ENCODE results near the gene SMARCAL1.

Gene SMARCAL1

DNA sequence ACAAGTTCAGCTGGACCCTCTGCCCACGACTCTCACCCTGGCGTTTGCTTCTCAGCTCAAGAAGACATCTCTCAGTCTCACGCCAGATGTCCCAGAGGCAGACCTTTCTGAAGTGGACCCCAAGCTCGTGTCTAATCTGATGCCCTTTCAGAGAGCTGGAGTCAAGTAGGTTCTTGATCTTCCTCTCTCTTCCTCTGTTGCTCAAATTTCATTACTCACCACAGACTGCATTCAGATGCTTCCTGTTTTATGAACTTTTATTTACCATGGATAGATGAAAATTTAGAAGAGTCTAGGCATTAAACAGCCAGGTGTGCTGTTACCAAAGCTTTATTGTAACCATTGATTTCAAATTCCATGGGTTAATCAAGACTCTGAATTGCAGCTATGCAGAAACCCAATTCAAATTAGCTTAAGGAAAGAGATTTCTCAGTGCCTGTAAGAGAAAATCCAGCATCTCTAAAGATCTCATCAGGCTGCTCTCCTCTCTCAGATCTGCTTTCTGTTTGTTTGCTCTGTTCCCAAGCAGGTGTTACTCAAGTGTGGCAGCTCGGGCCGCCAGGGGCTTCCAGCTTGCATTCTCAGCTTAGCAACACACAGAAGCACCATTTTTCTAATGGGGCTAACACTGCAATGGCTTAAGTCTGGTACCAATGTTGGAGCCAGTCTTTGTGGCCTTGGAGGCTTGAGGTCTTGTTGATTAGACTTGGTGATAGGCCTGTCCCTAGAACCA lies 16.5 kb downstream of the SMARCAL1 start:
- DNase-seq (ENCODE audit: low spot score), result no peak

DNA sequence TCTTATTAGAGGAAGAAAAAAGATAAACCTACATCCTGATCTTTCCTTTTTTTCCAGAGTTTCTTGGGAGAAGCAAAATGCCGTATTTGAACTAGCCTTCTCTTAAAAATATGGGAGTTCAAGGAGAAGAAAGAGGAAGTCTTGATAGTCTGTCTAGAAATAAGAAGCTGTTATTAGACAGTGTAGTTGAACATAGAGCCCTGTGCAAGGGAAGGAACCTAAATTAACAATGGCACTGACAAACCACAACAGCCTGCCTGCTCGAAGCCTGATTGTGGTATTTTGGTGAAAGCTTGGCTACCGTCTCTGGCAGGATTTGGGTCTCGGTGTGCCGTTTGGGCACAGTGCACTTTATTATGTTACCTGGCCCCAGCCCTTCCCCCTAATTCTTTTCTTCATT lies 17.1 kb downstream of the SMARCAL1 start:
- no peak for DNase-seq (ENCODE audit: low spot score)

DNA sequence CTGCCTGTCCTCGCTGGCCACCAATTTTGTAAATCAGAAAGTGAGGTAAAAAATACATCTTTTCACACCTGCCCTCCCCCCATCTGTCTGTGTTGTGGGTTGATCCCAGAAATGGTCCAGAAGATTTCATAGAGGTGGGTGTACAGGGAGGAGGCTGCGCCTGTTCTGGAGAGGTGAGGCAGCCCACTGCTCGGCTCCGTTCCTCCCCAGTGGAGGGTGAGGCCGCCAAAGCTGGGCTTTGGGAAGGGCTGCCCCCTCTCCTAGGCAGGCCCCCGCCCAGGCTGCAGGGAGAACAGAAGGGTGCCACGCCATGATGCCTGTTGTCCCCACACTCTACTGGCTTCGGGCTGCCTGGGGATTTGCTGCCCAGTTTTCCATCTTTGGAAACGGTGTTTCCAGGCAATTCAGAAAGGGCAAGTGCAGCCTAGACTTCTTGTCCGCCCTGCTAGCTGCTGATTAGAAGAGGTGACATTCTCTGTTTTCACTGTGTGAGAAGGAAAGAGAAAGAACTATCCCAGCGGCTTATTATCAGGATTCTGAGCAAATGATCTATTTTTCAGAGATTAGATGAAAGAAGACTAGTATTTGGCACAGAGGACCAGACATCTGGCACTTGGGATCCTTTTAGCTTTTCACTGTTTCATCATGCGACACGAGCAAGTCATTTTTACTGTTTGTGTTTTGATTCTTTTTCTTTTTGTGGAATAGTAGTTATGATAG lies 18.7 kb downstream of the SMARCAL1 start:
- DNase-seq (ENCODE audit: low spot score), result no peak

DNA sequence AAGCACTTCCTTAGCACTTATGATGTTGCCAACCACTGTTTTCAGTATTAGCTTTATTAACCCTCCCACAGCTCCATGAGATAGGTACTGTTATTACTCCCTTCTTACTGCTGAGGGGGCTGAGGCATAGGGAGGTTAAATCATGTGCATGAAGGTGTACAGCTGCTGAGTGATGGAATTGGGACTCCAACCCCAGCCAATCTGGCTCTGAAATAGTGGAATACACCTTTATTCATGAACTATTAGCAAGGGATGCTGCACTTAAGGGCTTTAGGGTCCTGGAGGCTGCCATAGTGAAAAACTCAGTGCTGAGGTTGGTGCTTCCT lies 19.2 kb downstream of the SMARCAL1 start:
- no peak for DNase-seq (ENCODE audit: low spot score)

DNA sequence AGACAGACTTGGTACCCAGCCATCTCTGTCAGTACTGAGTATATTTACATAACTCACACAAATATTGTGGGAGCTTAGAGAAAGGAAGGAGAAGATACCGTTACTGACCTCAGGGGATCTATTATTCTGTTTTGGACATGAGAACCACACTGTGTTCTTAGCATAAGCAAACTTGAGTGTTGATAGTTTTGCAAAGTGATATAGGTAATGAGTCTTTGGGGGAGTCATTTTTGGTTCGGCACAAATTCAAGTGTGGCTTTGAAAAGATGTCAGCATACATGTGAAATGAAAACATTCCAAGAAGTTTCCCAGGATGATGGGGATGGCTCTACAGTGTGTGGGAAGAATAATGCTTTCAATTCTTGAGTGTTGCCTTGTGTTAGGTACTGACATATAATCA lies 24.1 kb downstream of the SMARCAL1 start:
- DNase-seq (ENCODE audit: low spot score), result no peak

DNA sequence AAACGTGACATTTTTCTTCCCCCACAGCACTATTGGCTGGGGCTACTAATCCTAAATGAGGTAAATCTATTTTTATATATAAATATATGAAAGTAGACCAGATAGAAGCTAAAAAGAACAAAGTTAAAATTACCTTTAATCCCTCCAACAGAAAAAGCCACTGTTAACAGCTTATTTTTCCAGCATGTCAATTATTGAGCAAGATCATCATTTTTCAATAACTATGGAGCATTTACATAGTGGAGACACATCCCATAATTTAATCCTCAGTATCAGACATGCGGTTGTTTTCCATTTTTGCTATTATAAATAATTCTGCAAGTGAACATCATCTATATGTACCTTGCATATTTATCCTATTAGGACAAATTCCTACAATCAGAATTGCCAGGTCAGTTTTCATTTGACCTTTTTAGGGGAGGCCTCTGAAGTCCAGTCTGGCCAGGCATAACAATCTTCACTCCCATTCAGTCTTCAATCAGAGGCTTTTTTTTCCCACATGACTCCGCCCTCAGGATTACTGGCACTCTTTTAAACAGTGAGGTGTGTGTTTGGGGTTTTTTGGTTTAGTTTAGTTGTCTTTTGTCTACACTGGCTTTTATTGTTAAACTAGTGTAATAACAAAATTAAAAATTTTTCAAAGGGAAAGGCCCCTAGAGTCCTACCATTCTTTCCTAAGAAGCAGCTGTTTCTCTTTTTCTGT lies 29.2 kb downstream of the SMARCAL1 start:
- DNase-seq (ENCODE audit: low spot score), result no peak

DNA sequence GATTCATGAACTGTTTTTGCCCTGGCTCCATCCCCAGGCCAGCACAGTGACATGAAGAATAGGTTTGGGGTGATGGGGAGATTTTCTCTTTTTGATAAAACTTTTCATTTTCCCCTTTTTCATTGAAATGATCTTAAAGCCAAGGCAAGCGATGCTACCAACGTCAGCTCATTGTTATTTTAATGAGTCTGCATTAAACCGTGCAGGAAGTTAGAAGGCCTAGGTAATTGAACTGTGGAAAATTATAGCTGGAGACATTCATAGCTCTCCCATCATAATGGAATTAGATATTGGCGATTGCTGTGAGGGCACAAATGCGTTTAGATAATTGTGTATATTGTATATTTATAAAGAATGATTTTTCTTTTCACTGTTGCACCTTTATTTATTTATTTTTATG lies 33.2 kb downstream of the SMARCAL1 start:
- no peak for DNase-seq (ENCODE audit: low spot score)

DNA sequence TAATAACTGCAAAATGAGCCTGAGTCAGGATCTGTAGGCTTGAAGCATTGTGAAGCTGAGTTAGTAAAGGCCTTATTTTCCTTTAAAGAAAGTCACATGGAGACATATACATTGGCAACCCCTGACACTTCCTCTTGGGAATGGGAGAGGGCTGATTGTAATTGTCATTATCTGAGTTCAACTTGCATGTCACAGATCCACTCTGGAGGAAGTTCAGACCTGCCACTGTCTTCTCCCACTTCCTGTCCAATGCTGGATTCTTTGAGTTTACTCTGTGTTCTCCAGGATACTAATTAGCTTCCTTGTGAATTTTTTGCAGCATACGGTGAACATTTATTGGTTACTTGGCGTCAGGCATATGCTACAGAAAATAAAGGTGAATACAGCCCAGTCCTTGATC lies 34.1 kb downstream of the SMARCAL1 start:
- DNase-seq (ENCODE audit: low spot score), result no peak

DNA sequence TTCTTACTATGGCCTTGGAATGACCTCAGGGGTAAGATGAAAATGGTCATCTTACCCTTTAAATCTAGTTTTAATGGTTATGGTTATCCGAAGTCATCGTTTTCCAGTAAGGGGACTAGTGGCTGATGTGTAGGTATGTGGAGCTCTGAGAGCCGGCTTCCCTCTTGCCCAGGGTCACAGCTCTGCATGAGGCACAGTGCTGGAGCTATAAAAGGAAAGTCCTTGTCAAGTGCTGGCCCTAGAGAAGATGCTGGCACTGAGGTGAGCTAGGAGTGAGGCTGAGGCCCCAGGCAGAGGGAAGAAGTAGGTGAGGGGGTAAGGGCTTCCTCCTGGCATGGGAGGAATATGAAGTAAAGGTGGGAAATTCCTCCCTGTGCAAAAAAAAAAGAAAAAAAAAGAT lies 35.0 kb downstream of the SMARCAL1 start:
- no peak for DNase-seq (ENCODE audit: low spot score)

DNA sequence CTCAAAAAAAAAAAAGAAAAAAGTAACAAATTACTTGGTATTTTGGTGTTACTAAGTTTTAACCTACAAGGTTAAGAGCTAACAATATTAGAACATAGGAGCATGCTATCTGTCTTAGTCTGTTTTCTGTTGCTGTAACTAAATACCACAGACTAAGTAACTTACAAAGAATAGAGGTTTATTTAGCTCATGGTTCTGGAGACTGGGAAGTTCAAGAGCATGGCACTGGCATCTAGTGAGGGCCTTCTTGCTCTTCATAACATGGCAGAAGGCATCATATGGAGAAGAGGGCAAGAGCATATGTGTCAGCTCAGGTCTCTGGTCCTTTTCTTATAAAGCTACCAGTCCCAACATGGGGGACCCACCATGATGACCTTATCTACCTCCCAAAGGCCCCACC lies 36.5 kb downstream of the SMARCAL1 start:
- DNase-seq (ENCODE audit: low spot score), result no peak

DNA sequence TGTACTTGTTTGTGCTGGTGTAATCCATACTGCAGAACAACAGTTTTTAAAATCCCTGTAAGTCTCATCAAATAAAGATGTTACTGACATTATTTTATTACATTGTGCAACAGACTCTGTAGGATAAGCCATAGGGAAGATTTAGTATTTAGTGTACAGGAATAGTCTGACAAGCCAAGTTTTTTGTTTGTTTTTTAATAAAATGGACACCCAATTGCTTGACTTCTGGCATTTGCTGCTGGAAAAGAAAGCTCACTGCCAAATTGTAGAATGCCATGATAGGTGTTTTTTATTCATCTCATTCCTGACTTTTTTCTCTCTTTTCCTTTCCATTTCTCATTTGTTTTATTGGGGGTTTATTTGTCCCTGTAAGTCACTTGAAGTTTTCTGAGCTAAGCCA lies 38.1 kb downstream of the SMARCAL1 start:
- no peak for DNase-seq (ENCODE audit: low spot score)

DNA sequence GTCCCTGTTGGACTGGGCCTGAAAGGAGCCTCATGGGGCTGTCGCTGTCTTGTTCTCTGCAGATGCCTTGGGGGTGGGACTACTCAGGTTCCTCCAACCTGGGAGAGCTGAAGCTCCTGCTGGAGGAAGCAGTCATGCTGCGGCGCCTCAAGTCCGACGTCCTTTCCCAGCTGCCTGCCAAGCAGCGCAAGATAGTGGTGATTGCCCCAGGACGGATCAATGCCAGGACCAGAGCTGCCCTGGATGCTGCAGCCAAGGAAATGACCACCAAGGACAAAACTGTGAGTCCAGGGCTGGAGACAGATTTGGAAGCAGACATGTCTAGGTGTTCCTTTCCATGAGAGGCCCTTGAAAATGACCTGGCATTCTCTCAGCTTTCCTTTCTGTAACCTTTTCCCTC lies 38.5 kb downstream of the SMARCAL1 start:
- no peak for DNase-seq (ENCODE audit: low spot score)

DNA sequence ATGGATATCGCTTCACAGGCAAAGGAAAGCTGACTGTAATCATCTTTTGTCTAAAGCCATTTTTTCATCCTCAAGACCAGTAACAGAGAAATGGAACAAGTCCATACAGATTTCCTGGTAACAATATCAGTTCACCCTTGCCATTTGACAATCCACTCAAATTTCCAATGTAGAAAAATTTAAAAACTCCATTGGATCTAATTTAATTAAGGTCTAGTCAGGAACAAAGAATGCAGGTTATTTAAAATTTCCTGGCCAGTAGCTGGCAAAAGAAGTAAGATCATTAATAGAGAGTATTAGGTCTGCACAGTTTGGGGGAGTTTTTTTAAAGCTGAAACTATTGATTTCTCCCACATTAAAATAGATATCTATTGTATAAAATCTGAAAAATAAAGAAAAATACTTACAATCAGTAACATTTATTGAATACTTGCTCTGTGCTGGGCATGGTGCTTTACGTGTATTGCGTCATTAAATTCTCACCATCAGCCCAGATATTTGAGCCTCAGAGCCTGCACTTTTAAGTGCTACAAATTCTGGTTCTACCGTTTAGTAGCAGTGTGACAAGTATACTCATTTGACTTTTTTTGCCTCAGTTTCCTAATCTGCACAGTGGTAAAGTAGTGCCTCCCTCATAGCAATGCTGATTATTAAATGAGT lies 41.8 kb downstream of the SMARCAL1 start:
- DNase-seq (ENCODE audit: low spot score), result no peak

DNA sequence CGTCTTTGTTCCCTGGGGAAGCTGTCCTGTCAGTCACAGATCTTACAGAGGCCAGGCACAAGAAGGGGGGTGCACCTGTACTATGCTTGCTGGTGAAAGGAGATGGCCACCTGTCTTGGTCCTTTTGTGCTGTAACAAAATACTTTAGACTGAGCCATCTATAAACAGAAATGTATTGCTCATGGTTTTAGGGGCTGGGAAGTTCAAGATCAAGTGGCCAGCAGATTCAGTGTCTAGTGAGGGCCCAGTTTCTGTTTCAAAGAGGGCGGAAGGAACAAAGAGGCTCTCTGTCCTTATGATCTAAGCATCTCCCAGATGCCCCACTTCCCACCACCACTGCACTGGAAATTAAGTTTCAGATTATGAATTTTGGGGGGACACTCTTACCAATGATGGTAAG lies 50.9 kb downstream of the SMARCAL1 start:
- DNase-seq (ENCODE audit: low spot score), result no peak

DNA sequence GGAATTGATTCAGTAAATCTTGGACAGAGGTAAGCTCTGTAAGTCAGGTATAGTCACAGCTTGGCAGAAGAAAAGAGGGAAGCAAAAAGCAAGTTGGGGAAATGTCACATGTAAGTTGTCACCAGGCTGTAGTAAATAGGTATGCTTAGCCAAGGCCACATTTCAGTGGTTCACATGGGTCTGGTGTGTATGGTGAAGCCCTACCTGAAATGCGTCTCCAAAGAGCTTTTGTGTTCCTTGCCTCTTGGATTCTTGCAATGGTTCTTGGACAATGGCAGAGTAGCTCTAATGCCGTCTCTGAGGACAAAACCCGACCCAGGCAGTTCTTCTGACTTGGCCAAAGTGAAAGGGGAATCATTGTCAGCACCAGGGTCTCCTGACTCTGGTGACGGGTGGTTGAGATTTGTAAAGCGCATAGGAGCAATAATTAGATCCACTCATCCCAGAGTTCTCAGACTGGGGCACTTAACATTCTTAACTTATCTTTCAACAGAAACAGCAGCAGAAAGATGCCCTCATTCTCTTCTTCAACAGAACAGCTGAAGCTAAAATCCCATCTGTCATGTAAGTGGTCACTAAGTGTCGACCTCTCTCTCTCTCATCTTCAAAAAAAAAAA lies 51.9 kb downstream of the SMARCAL1 start:
- no peak for DNase-seq (ENCODE audit: low spot score)

DNA sequence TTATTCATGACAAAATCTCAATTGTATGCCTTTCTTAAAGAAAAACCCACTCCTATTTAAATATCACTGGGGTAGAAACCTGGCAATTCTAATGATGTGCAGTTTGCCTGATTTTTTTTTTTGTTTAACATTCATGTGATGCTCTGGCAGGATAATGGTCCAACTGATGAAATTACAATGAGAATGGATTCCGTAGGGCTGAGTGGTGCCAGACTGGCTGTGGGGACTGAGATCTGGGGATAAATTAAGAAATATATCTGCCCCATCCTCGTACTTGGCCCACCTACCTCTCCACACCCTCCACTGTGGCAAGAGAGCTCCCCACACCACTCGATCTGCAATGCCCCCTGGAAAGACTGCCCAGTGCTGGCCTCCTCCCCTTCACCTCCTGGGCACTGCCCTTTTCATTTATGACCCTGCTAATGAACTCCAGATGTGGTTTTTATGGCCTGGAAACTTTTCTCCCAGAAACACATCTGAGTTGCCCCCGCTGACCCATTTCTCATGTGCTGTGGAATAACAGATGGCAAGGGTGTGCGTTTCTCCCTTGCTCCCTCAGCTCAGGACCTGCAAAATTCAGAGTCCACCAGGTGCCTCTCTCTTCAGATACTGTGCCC lies 53.4 kb downstream of the SMARCAL1 start:
- DNase-seq (ENCODE audit: low spot score), result no peak

DNA sequence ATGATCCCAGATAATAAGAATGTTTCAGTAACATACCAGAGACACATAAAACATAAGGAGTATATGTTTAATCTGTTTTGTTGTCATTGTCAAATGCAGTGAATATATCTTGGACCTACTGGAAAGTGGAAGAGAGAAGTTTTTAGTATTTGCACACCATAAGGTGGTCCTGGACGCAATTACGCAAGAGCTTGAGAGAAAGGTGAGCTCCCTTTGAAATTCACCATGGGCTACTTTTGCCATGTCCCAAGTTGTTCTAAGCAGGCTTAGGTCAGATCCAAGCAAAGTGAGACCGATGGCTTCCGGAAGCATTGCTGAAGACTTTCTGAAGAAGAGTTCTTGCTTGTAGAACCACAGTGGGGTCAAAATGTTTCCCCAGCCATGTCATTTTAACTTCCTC lies 55.6 kb downstream of the SMARCAL1 start:
- DNase-seq (ENCODE audit: low spot score), result no peak

DNA sequence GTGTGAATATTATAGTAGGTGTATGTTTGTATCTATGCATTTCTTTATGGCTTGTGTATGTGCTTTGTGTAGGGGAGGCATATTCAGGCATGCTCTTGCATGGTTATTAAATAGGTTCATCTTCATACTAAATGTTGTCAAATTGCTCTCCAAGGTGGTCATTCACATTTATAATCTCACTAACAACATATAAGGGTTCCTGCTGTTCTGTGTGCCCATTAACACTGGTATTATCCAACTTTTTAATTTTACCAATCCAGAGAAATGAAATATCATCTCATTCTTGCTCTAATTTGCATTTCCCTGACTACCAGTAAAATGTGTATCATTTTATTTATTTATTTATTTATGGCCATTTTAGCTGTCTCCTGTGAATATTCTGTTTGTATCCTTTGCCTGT lies 57.4 kb downstream of the SMARCAL1 start:
- no peak for DNase-seq (ENCODE audit: low spot score)

DNA sequence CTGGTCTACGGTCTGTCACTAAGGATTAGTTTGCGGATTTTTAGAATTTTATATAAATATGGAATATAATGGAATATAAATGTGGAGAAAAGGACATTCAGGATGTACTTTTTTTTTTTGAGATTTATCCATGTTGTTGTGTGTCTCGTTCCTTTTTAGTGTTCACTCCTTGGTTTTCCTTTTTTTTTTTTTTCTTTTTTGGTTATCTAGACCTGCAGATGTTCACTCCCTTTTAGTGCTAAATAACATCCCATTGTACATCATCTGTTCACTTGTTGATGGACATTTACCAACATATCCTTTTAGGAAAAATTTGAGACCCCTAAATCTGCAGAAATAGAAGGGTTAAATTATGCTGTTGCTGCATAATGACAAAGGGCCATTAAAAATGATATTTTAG lies 60.9 kb downstream of the SMARCAL1 start:
- DNase-seq (ENCODE audit: low spot score), result no peak

DNA sequence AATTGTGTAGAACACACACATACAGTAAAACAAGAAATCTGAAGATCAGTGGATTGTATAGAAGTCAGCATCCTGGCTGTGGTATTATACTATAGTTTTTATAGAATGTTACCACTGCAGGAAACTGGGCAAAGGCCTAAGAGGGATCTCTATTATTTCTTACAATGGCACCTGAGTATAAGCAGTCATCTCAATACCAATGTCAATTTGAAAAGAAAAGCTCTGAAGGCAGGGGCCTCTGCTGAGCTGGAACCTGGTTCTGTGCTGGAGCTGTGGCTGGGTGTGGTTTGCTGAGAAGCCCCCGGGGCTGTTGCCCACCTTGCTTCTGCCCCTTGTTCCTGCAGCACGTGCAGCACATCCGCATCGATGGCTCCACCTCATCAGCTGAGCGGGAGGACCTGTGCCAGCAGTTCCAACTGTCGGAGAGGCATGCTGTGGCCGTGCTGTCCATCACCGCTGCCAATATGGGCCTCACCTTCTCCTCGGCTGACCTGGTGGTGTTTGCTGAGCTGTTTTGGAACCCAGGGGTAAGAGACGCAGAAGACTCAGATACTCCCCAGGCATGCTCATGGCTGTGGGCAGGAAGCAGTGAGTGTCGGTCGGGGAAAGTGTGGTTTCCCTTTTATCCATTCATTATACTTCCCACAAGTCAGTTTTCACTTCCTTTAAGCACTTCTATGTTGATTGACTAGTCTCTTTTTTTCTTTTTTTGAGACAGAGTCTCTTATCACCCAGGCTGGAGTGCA lies 62.8 kb downstream of the SMARCAL1 start:
- DNase-seq (ENCODE audit: low spot score), result no peak

DNA sequence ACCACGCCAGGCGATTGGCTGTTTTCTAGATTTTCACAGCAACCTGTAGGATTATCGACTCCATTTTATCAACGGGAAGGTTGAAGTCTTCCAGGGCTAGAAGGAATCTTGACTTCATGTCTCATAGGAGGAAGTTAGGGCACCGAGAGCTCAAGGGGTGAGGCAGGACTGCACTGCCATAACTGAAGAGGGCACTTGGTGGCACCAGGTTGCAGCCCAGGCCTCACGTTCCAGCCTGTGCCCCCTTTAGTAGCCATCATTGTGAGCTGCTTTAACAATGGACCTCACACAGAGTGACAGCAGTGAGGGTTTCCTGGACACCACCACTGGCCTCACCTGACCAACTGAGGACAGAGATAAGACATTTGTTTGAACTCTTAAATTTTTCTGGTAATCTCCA lies 63.5 kb downstream of the SMARCAL1 start:
- no peak for DNase-seq (ENCODE audit: low spot score)
